DND-41 (cell line): ENCODE measurements around the gene ACAD9.
A peak's percentile ranks its signal among the peaks of the same experiment; 100 is the strongest.

ENCODE experiments used
- ATAC-seq: fragments of 200-7000 bp; cut with Tn5 transposase; 3 replicates; pipeline ENCODE4 v1.9.1; 2021; ENCODE audit warnings: low read depth; ENCODE audit not compliant: insufficient read depth
- DNase-seq: peaks from one replicate; pipeline ENCODE4 v3.0.0-alpha.2; 2020
- H2AFZ ChIP-seq: 2 replicates; pipeline ENCODE4 v1.6.0; 2012; ENCODE audit warnings: low read depth, low read length
- H3K27ac ChIP-seq: 2 replicates; pipeline ENCODE4 v1.5.1; 2012; ENCODE audit warnings: low read length, inconsistent platforms
- H3K27me3 ChIP-seq: fragments of 200-600 bp; sonication (generic); 2 replicates; pipeline ENCODE4 v1.6.0; 2012; ENCODE audit warnings: low read length, mild to moderate bottlenecking, inconsistent platforms; ENCODE audit not compliant: insufficient read depth, poor library complexity
- H3K36me3 ChIP-seq: 2 replicates; pipeline ENCODE4 v1.5.1; 2012; ENCODE audit warnings: low read length, inconsistent platforms; ENCODE audit not compliant: insufficient read depth
- H3K4me1 ChIP-seq: 2 replicates; pipeline ENCODE4 v1.5.1; 2012; ENCODE audit warnings: mild to moderate bottlenecking, low read length; ENCODE audit not compliant: insufficient read depth
- H3K4me2 ChIP-seq: 2 replicates; pipeline ENCODE4 v1.6.0; 2012; ENCODE audit warnings: mild to moderate bottlenecking, moderate library complexity, low read length, inconsistent platforms; ENCODE audit not compliant: insufficient read depth
- H3K4me3 ChIP-seq, 2 experiments: fragments of 200-600 bp in 1 of 2; shearing (Covaris generic) in 1 of 2; 2 replicates each; pipeline ENCODE4 v1.5.1; 2012 to 2016; ENCODE audit warnings: inconsistent platforms in 2 of 2, low read length in 2 of 2, mild to moderate bottlenecking in 2 of 2, low read depth in 1 of 2, moderate library complexity in 1 of 2
- H3K79me2 ChIP-seq: 2 replicates; pipeline ENCODE4 v1.6.0; 2012; ENCODE audit warnings: low read length, inconsistent platforms; ENCODE audit not compliant: insufficient read depth
- H3K9ac ChIP-seq: 2 replicates; pipeline ENCODE4 v1.6.0; 2012; ENCODE audit warnings: low read depth, mild to moderate bottlenecking, inconsistent platforms, low read length, moderate library complexity
- H3K9me3 ChIP-seq: 2 replicates; pipeline ENCODE4 v1.5.1; 2012; ENCODE audit warnings: low read length, moderate library complexity, mild to moderate bottlenecking, inconsistent platforms; ENCODE audit not compliant: insufficient read depth, severe bottlenecking
- H4K20me1 ChIP-seq: 2 replicates; pipeline ENCODE4 v1.6.0; 2012; ENCODE audit warnings: low read length; ENCODE audit not compliant: insufficient read depth
- CTCF ChIP-seq: IDR thresholded peaks from 2 replicates; pipeline ENCODE4 v1.5.1; 2012; ENCODE audit warnings: borderline replicate concordance, low read length, moderate library complexity, mild to moderate bottlenecking; ENCODE audit not compliant: poor library complexity, severe bottlenecking; ENCODE audit errors: extremely low read depth
- EZH2 ChIP-seq: IDR thresholded peaks from 3 replicates; pipeline ENCODE4 v1.6.1; 2012; ENCODE audit warnings: borderline replicate concordance, low read depth, mild to moderate bottlenecking, moderate library complexity, low read length, inconsistent platforms; ENCODE audit not compliant: severe bottlenecking

The ACAD9 gene

GRCh38 chr3:128882719-128883118 lies 3.3 kb downstream of the ACAD9 start:
- H3K4me3 ChIP-seq, result no peak overlapping the region
- H4K20me1 ChIP-seq, result peaks cover 16% of the 10 kb centered on the region; the same call in 1 of the 2 replicates
- no peaks in the 10 kb centered on the region for H3K9me3 ChIP-seq
- no peak overlapping the region for H2AFZ ChIP-seq
- H3K27ac ChIP-seq, result no peak overlapping the region
- no peak overlapping the region for H3K9ac ChIP-seq
- TF ChIP-seq CTCF (no peak), EZH2 (no peak)
- ATAC-seq, result no peak
- peaks cover 45% of the 10 kb centered on the region for H3K4me1 ChIP-seq
- no peak for DNase-seq
- peak overlapping the region; percentile 78; the same call in 1 of the 2 replicates for H3K4me2 ChIP-seq
- no peaks in the 10 kb centered on the region for H3K27me3 ChIP-seq
- peaks cover 78% of the 10 kb centered on the region for H3K79me2 ChIP-seq
- peaks cover 55% of the 10 kb centered on the region for H3K36me3 ChIP-seq

- Histone ChIP-seq H3K79me2 (peaks cover 67% of the 10 kb centered on the region), H3K9me3 (no peaks in the 10 kb centered on the region), H4K20me1 (peaks cover 16% of the 10 kb centered on the region; the same call in 1 of the 2 replicates), H3K4me3 (no peak overlapping the region), H3K36me3 (peaks cover 67% of the 10 kb centered on the region), H3K4me2 (no peak overlapping the region), H3K27me3 (no peaks in the 10 kb centered on the region), H2AFZ (no peak overlapping the region), H3K9ac (no peak overlapping the region), H3K4me1 (peaks cover 34% of the 10 kb centered on the region), H3K27ac (no peak overlapping the region)
- ATAC-seq (no peak), DNase-seq (no peak)
- TF ChIP-seq EZH2 (no peak), CTCF (no peak)
These were observed 5.6 kb downstream of the ACAD9 start for GRCh38 chr3:128884992-128885391.

GRCh38 chr3:128889139-128889894 lies 9.9 kb downstream of the ACAD9 start:
- no peak for TF ChIP-seq EZH2
- TF ChIP-seq CTCF, result no peak
- Histone ChIP-seq H3K79me2 (peaks cover 31% of the 10 kb centered on the region), H3K4me3 (no peak overlapping the region), H3K4me1 (peaks cover under 1% of the 10 kb centered on the region; the same call in 1 of the 2 replicates), H3K36me3 (peaks cover 58% of the 10 kb centered on the region), H3K9me3 (no peaks in the 10 kb centered on the region), H2AFZ (no peak overlapping the region), H3K27me3 (no peaks in the 10 kb centered on the region), H3K27ac (no peak overlapping the region), H4K20me1 (peaks cover 3% of the 10 kb centered on the region; the same call in 1 of the 2 replicates), H3K9ac (no peak overlapping the region), H3K4me2 (no peak overlapping the region)
- no peak for ATAC-seq
- DNase-seq, result no peak
